ENCODE results near the gene KCNC3.

The KCNC3 gene

GRCh38 chr19:50359328-50359818, 30.2 kb upstream of the KCNC3 start:
- Histone ChIP-seq H3K36me3 (ENCODE audit: control insufficient read depth, low read length) (peaks cover 12% of the 10 kb centered on the region; the same call in 1 of the 2 replicates), H4K20me1 (ENCODE audit: control insufficient read depth, insufficient read depth, low read depth, low read length) (no peaks in the 10 kb centered on the region), H3K9me3 (ENCODE audit: control insufficient read depth, insufficient read depth, low read length) (peaks cover 3% of the 10 kb centered on the region; the same call in 1 of the 2 replicates), H3K9me2 (replicated peaks; ENCODE audit: control insufficient read depth, low read length) (no peaks in the 10 kb centered on the region), H3K4me3 (ENCODE audit: low read length) (peak overlapping the region; percentile 91), H3F3A (ENCODE audit: control insufficient read depth, insufficient read depth) (peaks cover 7% of the 10 kb centered on the region), H3K4me1 (ENCODE audit: control insufficient read depth, low read length) (peaks cover 72% of the 10 kb centered on the region), H3K4me2 (ENCODE audit: low read length) (peak overlapping the region; percentile 99), H3K27me3 (ENCODE audit: control insufficient read depth, low read length) (no peaks in the 10 kb centered on the region), H3K27ac (ENCODE audit: low read depth, low read length) (no peak overlapping the region), H3K79me2 (ENCODE audit: control insufficient read depth, low read length) (peaks cover 19% of the 10 kb centered on the region)
- TF ChIP-seq EZH2phosphoT487 (IDR thresholded peaks at IDR 0.05; ENCODE audit: borderline replicate concordance, low read length) (no peak), CTCF (IDR thresholded peaks at IDR 0.05; ENCODE audit: low read depth, low read length, poor library complexity, severe bottlenecking) (no peak)

GRCh38 chr19:50358483-50359327, 29.5 kb upstream of the KCNC3 start:
- peak overlapping the region; percentile 91 for H3K4me3 ChIP-seq (ENCODE audit: low read length)

GRCh38 chr19:50357178-50358100, 28.3 kb upstream of the KCNC3 start:
- H3K79me2 ChIP-seq (ENCODE audit: control insufficient read depth, low read length) = peaks cover 19% of the 10 kb centered on the region
- peak overlapping the region; percentile 86 for H3K27ac ChIP-seq (ENCODE audit: low read depth, low read length)
- peaks cover 3% of the 10 kb centered on the region; the same call in 1 of the 2 replicates for H3K9me3 ChIP-seq (ENCODE audit: control insufficient read depth, insufficient read depth, low read length)
- no peaks in the 10 kb centered on the region for H3K27me3 ChIP-seq (ENCODE audit: control insufficient read depth, low read length)
- peaks cover 6% of the 10 kb centered on the region for H3F3A ChIP-seq (ENCODE audit: control insufficient read depth, insufficient read depth)
- TF ChIP-seq CTCF (IDR thresholded peaks at IDR 0.05; ENCODE audit: low read depth, low read length, poor library complexity, severe bottlenecking) = peak; percentile 89
- no peak for TF ChIP-seq EZH2phosphoT487 (IDR thresholded peaks at IDR 0.05; ENCODE audit: borderline replicate concordance, low read length)
- H4K20me1 ChIP-seq (ENCODE audit: control insufficient read depth, insufficient read depth, low read depth, low read length) = no peaks in the 10 kb centered on the region
- peaks cover 12% of the 10 kb centered on the region; the same call in 1 of the 2 replicates for H3K36me3 ChIP-seq (ENCODE audit: control insufficient read depth, low read length)
- peak overlapping the region; percentile 91 for H3K4me3 ChIP-seq (ENCODE audit: low read length)
- H3K4me1 ChIP-seq (ENCODE audit: control insufficient read depth, low read length) = peaks cover 59% of the 10 kb centered on the region
- peak overlapping the region; percentile 99 for H3K4me2 ChIP-seq (ENCODE audit: low read length)
- H3K9me2 ChIP-seq (replicated peaks; ENCODE audit: control insufficient read depth, low read length) = no peaks in the 10 kb centered on the region

More at GRCh38 chr19:50358483-50359327, 29.5 kb upstream of the KCNC3 start:
- H3K4me2 ChIP-seq (ENCODE audit: low read length) = peak overlapping the region; percentile 99
- TF ChIP-seq CTCF (IDR thresholded peaks at IDR 0.05; ENCODE audit: low read depth, low read length, poor library complexity, severe bottlenecking) (no peak), EZH2phosphoT487 (IDR thresholded peaks at IDR 0.05; ENCODE audit: borderline replicate concordance, low read length) (no peak)
- H3K4me1 ChIP-seq (ENCODE audit: control insufficient read depth, low read length) = peaks cover 70% of the 10 kb centered on the region
- H3K9me3 ChIP-seq (ENCODE audit: control insufficient read depth, insufficient read depth, low read length) = peaks cover 3% of the 10 kb centered on the region; the same call in 1 of the 2 replicates
- peaks cover 19% of the 10 kb centered on the region for H3K79me2 ChIP-seq (ENCODE audit: control insufficient read depth, low read length)
- peak overlapping the region; percentile 86 for H3K27ac ChIP-seq (ENCODE audit: low read depth, low read length)
- H3K36me3 ChIP-seq (ENCODE audit: control insufficient read depth, low read length) = peaks cover 12% of the 10 kb centered on the region; the same call in 1 of the 2 replicates
- H3K27me3 ChIP-seq (ENCODE audit: control insufficient read depth, low read length) = no peaks in the 10 kb centered on the region
- H4K20me1 ChIP-seq (ENCODE audit: control insufficient read depth, insufficient read depth, low read depth, low read length) = no peaks in the 10 kb centered on the region
- H3F3A ChIP-seq (ENCODE audit: control insufficient read depth, insufficient read depth) = peaks cover 7% of the 10 kb centered on the region
- no peaks in the 10 kb centered on the region for H3K9me2 ChIP-seq (replicated peaks; ENCODE audit: control insufficient read depth, low read length)

Data from DOHH2 (cell line).